Stimulated activated CD4-positive, alpha-beta T cell treated with anti-CD3 and anti-CD28 coated beads, Interleukin-15, amount 100 ng/mL, for 48 hours (primary cell): ENCODE measurements around the gene ISL2.

Experiments
- DNase-seq, 2 donors: peaks; one replicate each; pipeline ENCODE4 v3.0.0-alpha.2; 2020; ENCODE audit warnings: low read depth in 2 of 2

Gene ISL2

DNA sequence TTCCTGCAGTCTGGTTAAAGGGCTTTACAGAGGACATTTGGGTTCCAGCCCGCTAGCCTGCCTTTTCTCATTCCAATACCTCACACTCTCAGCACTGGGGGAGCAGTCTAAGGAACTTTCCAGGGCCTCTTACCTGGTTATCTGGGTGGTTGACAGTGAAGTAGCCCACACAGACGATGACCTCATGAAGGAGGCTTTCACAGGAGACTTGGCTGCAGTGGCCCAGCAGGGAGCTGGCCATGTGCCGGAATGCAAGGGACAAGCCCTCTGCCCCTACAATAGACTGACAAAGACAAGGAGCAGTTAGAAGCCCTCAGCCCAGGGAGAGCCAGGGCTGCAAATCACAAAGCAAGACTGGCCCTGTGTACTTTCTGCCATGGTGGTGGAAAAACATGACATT, 39.5 kb downstream of the ISL2 start:
- DNase-seq = no peak

DNA sequence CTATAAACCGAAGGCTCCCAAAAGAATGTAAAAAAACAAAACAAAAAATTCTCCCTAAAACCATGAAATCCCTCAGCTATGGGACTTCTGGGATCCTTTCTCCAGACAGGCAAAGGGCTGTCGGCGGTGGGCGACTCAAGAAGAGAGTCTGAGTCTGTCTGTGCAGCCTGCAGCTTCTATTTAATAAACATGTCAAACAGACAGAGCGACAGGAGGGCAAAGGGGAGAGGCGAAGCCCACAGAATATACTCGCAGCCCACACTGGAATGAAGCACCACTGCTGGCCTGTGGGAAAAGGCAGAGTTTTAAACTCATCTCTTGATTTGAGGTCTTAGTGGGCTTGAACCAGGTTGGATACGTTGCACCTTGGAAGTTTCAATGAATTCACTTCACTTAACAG, 40.2 kb downstream of the ISL2 start:
- no peak for DNase-seq

DNA sequence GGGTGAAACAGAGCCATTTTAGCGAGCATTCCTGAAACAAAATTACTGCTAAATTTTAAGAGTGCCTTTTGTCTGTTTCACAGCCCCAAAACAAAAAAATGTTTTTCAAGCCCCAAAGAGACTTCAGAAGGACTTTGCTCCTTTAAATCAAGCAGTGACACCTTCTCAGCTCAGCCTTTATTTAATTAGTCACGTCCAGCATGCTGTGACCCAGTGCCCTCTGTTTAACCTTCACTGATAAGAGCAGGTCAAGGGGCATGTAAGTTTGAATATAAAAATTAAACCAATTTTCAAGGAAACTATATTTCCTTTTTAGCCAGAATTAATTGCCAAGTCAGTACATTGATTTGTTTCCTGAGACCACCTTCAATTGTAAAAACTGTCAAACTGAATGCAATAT, 40.6 kb downstream of the ISL2 start:
- DNase-seq = no peak

DNA sequence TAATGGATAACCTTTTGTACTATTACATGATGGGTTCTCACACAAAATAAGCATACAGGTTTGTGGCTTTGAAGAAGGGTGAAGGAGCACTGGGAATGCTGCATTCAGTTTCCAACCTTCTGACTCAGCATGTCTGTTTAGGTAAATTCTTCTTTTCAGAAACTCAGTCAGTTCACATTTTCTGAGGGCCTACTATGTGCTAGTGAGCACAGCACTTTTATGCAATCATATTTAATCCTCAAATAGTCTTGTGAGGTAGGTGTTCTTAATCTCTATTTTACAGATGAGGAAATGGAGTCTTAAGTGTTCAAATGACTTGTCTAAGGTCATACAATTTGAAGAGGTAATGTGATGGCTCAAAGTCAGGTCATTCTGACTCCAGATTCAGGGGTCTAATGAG, 41.2 kb downstream of the ISL2 start:
- no peak for DNase-seq

DNA sequence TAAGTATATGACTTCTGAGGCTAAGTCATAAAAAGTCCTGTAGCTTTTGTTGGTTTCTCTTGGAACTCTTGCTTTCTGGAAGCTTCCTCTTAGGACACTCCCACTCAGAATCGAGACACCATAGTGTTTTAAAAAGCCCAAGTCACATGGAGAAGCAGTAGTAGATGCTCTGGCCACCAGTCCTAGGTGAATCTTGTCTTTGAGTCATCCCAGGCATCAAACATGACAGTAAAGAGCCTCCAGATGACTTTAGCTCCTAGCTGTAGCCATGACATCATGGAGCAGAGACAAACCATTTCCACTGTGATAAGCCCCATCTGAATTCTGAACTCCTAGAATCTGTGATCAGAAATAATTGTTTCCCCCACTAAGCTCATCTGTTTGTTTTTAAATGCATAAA, 42.1 kb downstream of the ISL2 start:
- DNase-seq = no peak

DNA sequence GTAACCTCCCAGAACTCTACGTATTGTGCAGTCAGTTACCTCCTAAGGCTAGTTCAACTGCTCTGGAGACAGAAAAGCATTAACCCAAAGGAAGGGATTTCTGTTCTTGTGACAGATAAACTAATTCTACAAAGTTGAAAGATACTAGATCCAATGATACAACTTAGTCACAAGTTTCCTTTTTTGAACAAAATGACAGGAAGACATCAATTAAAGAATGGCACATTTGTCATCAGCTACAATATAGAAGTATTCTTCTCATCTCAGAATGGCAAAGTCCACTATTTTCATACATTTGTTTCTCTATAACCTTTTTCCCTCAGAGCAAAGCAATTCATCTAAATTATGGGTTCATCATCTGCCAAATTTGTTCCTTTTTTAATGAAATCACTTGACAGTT, 43.7 kb downstream of the ISL2 start:
- no peak for DNase-seq

DNA sequence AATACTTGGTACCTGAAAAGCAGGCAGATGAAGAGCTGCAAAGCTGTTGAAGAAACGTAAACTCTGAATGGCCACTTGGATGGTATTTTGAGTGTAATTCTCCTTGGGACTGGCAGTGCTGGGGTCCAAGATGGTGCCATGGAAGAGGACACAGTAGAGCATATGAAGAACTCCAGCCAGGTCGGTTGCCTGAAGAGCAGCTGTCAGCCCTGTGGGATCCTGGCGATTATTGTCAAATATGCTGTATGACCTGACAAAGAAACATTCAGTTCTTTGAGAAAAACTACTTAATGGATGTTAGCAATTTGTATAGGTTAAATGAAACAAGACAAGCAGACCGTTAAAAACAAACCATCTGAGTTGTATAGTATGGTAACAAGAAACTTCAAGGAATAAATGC, 44.8 kb downstream of the ISL2 start:
- DNase-seq = no peak

DNA sequence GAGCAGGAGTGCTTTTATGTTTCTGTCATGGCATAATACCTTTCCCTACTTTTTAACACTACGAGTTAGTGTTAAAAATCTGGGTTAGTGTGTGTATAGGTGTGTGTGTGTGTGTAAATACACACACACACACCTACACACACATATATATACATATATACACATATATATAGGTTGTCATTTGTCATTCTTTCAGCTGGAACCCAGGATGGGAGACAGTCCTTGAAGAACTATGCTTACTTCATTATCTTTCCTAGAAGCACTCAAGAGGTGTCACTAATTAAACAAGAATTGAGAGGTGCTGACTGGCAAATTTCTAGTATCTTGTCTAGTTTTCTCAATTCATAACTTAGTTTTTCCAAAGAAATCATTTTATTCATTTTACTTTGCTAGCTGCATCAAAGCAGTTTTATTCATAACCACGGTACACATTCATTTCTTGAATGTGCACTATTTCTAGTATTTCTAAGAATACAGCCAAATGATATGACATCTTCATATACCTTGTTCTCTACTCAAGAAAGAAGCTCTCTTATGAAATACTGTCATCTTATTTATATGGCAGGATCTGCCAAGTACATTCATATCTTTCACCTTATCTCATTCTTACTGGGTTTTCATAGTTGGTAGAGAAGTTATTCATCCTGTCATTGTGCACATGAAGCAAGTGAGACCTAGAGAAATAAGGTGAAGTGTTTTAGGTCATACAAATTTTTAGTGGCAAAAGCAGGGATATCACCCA, 46.6 kb downstream of the ISL2 start:
- DNase-seq = no peak

DNA sequence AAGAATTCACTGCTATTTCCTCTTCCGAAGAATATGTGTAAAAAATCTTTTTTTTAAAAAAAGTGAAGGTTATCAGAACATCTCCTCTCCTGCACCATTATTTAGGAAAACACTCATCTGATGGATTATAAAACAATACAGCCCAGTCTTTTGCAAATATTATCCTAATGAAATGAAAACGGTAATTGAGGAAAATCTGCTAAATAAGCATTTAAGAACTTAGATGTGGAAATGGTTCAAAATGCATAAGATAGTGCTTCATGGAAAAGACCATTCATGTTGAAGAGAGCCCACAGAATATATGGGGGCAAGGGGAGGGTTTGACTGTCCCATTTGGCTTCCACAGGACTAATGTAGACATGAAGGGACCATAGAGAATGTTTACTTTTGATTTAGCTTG, 47.8 kb downstream of the ISL2 start:
- DNase-seq = no peak

DNA sequence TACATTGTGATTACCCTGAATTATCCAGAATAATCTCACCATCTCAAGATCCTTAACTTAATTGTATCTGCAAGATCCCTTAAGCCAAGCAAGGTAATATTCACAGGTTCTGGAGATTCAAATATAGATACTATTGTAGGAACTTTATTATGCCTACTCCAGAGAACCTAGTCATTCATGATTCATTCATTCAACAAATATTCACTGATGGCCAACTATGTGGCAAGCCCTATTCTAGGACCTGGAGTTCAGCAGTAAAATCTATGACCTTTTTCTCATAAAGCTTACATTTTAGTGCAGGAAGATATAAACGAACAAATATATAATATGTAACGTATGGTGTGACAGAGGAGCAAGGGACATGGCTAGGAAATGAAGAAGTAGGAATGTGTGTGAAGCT, 49.6 kb downstream of the ISL2 start:
- no peak for DNase-seq

DNA sequence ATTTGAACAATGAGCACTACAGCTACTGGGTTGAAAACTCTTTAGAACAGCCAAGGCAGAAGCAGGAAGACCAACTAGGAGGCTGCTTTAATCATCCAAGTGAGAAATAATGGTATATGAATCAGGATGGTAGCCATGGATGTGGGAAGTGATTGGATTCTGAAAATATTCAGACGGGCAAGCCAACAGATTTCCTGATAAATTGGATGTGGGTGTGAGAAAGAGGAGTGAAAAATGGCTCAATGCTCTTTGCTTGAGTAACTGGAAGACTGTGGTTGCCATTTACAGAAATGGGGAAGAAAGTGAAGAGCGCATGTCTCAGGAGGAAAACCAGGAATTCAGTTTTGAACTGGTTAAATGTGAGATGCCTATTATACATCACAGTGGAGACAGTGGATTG, 50.4 kb downstream of the ISL2 start:
- no peak for DNase-seq

DNA sequence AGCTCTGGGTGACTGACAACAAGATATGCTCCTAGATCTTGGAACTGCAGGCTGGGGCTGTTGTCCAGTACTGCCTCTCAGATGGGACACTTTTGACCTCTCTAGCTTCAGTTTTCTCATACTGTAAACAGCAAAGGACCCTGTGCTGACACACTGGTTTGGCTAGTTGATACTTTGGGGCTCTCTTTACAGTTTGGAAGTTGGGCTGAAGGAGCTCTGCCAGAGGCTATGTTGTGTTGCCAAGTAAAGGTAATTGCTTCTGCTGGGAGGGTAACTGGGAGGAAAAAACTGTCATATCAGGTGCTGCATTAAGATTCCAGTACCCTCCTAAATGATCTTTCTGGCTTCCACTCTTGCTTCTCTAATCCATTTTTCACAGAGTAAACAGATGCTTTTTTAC, 54.0 kb downstream of the ISL2 start:
- no peak for DNase-seq

DNA sequence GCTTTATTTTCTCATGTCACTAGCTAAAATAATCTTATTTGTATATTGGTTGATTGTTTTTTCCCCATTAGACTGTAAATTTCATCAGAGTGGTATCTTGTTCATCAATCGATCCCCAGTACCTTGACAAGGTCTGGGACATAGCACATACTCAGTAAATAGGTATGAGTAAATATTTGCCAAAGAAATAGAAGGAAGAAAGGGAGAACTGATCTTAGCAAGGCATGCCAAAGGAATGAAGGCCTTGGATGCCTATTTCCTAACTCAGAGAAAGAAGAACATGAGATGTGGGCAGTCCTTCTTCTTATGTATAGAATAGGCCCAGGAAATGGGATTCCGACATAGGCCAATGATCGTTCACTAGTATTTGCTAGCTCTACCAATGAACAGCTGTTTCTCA, 54.7 kb downstream of the ISL2 start:
- DNase-seq = no peak

DNA sequence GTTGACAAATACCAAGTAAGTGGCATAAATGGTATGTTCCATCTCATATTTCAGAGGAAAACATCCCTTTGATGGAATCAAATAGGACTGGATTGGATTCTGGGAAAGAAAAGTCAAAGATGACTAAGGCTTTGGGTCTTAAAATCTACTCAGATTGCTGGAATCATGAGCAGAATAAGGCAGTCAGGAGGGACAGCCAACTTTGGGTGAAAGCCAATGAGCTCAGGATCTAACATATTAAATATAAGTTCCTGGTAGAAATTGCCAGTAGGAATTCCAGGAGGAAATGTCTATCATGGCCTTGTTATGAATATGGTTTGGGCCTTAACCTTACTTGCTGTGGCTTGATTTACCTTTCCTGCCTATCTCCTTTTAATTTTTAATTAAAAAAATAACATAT, 55.3 kb downstream of the ISL2 start:
- DNase-seq = no peak
